ENCODE measurements around the gene CYP2B6. TPM values are rescaled to one million over a fixed set of nuclear protein-coding genes. Genes with fewer than 3 reads are reported as not detected.
"Not testable (repeated sequence)": the region's sequence is repeated elsewhere in the genome, so short reads cannot be mapped to it uniquely, and the experiment has no call there.

CYP2B6 gene
- total RNA-seq, 2 donors from 2014 or later: 2.6 to 4.6 TPM

DNA sequence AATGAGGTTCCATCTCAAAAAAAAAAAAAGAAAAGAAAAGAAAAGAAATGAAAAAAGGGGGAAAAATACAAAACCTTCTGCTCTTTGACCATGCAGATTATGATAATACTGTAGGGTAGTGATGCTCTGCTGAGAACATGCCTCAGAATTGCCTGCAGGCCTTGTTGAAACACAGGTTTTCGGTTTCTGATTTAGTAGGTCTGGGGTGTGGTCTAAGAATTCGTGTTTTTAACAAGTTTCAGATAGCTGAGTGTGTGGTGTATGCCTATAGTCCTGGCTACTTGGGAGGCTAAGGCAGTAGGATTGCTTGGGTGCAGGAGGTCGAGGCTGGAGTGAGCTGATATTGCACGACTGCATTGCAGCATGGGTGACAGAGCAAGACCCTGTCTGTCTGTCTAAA is 14.9 kb upstream of the CYP2B6 start:
- H3K4me3 ChIP-seq: no peak overlapping the region
- H3K36me3 ChIP-seq: no peaks in the 10 kb centered on the region
- intact Hi-C loops (cut with DNase I): loop anchor here (10.0 kb wide), 1 partner anchor 279 kb away; no protein-coding TSS in a partner anchor
- no peak overlapping the region for H3K27ac ChIP-seq
- no peak for TF ChIP-seq CTCF (IDR thresholded peaks at IDR 0.05)
- no peaks in the 10 kb centered on the region for H3K27me3 ChIP-seq
- peaks cover 4% of the 10 kb centered on the region for H3K4me1 ChIP-seq
- no peak for DNase-seq
- no peak overlapping the region for H3K9ac ChIP-seq (ENCODE audit: low read depth in 2 of 2, low read length in 2 of 2)
- H3K9me3 ChIP-seq: no peaks in the 10 kb centered on the region

- Histone ChIP-seq H3K27ac (no peak overlapping the region), H3K4me1 (peaks cover 4% of the 10 kb centered on the region)
Observed at GRCh38 chr19:40976724-40977123, 14.4 kb upstream of the CYP2B6 start.

GRCh38 chr19:40979759-40980158 is 11.3 kb upstream of the CYP2B6 start:
- not testable (repeated sequence) for H3K27me3 ChIP-seq; H3K4me3 ChIP-seq; H3K36me3 ChIP-seq; DNase-seq; H3K9ac ChIP-seq (ENCODE audit: low read depth in 2 of 2, low read length in 2 of 2); H3K4me1 ChIP-seq; H3K9me3 ChIP-seq
- intact Hi-C loops (cut with DNase I): loop anchor here (10.0 kb wide), 1 partner anchor 275 kb away; no protein-coding TSS in a partner anchor
- peak overlapping the region; percentile 58 for H3K27ac ChIP-seq

More at GRCh38 chr19:40976724-40977123, 14.4 kb upstream of the CYP2B6 start:
- Histone ChIP-seq H3K9ac (ENCODE audit: low read depth in 2 of 2, low read length in 2 of 2) (no peak overlapping the region), H3K4me3 (no peak overlapping the region), H3K9me3 (no peaks in the 10 kb centered on the region), H3K36me3 (no peaks in the 10 kb centered on the region), H3K27me3 (no peaks in the 10 kb centered on the region)
- TF ChIP-seq CTCF (IDR thresholded peaks at IDR 0.05): no peak
- no peak for DNase-seq
- intact Hi-C loops (cut with DNase I): loop anchor here (10.0 kb wide), 1 partner anchor 278 kb away; no protein-coding TSS in a partner anchor

DNA sequence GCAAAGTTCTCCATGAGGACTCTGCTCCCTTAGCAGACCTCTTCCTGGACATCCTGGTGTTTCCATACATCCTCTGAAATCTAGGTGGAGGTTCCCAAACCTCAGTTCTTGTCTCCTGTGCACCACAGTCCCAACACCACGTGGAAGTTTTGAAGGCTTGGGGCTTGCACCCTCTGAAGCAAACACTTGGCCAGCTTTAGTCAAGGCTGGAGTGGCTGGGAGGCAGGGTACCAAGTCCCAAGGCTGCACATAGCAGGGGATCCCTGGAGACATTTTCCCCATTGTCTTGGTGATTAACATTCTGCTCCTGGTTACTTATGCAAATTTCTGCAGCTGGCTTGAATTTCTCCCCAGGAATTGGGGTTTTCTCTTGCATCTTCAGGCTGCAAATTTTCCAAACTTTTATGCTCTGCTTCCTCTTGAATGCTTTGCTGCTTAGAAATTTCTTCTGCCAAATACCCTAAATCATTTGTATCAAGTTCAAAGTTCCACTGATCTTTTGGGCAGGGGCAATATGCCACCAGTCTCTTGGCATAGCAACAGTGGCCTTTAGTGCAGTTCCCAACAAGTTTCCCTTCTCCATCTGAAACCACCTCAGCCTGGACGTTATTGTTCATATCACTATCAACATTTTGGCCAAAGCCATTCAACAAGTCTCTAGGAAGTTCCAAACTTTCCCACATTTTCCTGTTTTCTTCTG is 10.2 kb upstream of the CYP2B6 start:
- H3K4me3 ChIP-seq; H3K4me1 ChIP-seq; H3K27me3 ChIP-seq; H3K36me3 ChIP-seq; intact Hi-C loops (cut with DNase I); H3K9me3 ChIP-seq; H3K9ac ChIP-seq (ENCODE audit: low read depth in 2 of 2, low read length in 2 of 2); DNase-seq: not testable (repeated sequence)
- H3K27ac ChIP-seq: peak overlapping the region; percentile 58

DNA sequence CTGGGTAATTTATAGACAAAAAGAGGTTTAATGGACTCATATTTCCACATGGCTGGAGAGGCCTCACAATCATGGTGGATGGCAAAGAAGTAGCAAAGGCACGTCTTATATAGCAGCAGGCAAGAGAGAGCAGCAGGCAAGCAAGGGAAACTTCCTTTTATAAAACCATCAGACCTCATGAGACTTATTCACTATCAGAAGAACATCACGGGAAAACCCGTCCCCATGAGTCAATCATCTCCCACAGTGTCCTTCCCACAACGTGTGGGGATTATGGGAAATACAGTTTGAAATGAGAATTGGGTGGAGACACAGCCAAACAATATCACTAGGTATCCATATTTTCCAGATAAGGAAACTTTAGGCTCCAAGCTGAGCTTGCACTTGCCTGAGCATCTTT is 9.5 kb upstream of the CYP2B6 start:
- H3K9me3 ChIP-seq: no peaks in the 10 kb centered on the region
- intact Hi-C loops (cut with DNase I): no loop called here
- H3K4me1 ChIP-seq: peaks cover 4% of the 10 kb centered on the region
- H3K27me3 ChIP-seq: no peaks in the 10 kb centered on the region
- H3K4me3 ChIP-seq: no peak overlapping the region
- no peak overlapping the region for H3K27ac ChIP-seq
- no peaks in the 10 kb centered on the region for H3K36me3 ChIP-seq
- H3K9ac ChIP-seq (ENCODE audit: low read depth in 2 of 2, low read length in 2 of 2): no peak overlapping the region
- no peak for DNase-seq
- TF ChIP-seq CTCF (IDR thresholded peaks at IDR 0.05): no peak

GRCh38 chr19:40982594-40983101 is 8.4 kb upstream of the CYP2B6 start:
- Histone ChIP-seq H3K9me3 (no peaks in the 10 kb centered on the region), H3K36me3 (no peaks in the 10 kb centered on the region), H3K27me3 (no peaks in the 10 kb centered on the region), H3K27ac (no peak overlapping the region), H3K4me1 (peaks cover 4% of the 10 kb centered on the region), H3K9ac (ENCODE audit: low read depth in 2 of 2, low read length in 2 of 2) (no peak overlapping the region), H3K4me3 (no peak overlapping the region)
- DNase-seq: no peak
- intact Hi-C loops (cut with DNase I): no loop called here
- TF ChIP-seq CTCF (IDR thresholded peaks at IDR 0.05): no peak

All from colonic mucosa (tissue), 4 donors.